G401.6 (cell line): Measurements from ENCODE around the gene ITPKB.
"Not testable (repeated sequence)": the region's sequence is repeated elsewhere in the genome, so short reads cannot be mapped to it uniquely, and the experiment has no call there.

ENCODE experiments used
- FAIRE-seq: peaks from 2 replicates; lab custom pipeline; 2012; peaks lifted over from hg19 to GRCh38; lab: Jason Lieb, UNC

Gene ITPKB

GRCh38 chr1:226622012-226622411, 117.1 kb downstream of the ITPKB start:
- no peak for FAIRE-seq

- FAIRE-seq, result no peak
These were observed 120.1 kb downstream of the ITPKB start for GRCh38 chr1:226619031-226619430.

- no peak for FAIRE-seq
These were observed 120.7 kb downstream of the ITPKB start for GRCh38 chr1:226618380-226618779.

GRCh38 chr1:226617719-226618118, 121.4 kb downstream of the ITPKB start:
- FAIRE-seq, result not testable (repeated sequence)

GRCh38 chr1:226617109-226617508, 122.0 kb downstream of the ITPKB start:
- no peak for FAIRE-seq

GRCh38 chr1:226616636-226617035, 122.4 kb downstream of the ITPKB start:
- no peak for FAIRE-seq

GRCh38 chr1:226615876-226616275, 123.2 kb downstream of the ITPKB start:
- no peak for FAIRE-seq

- FAIRE-seq, result not testable (repeated sequence)
These were observed 127.1 kb downstream of the ITPKB start for GRCh38 chr1:226611980-226612379.

GRCh38 chr1:226611301-226611700, 127.8 kb downstream of the ITPKB start:
- no peak for FAIRE-seq

GRCh38 chr1:226610671-226611070, 128.4 kb downstream of the ITPKB start:
- no peak for FAIRE-seq

GRCh38 chr1:226609836-226610455, 129.1 kb downstream of the ITPKB start:
- FAIRE-seq, result no peak

- FAIRE-seq, result peak; percentile 39
These were observed 130.2 kb downstream of the ITPKB start for GRCh38 chr1:226608699-226609505.

GRCh38 chr1:226607821-226608220, 131.3 kb downstream of the ITPKB start:
- no peak for FAIRE-seq

- FAIRE-seq, result no peak
These were observed 131.8 kb downstream of the ITPKB start for GRCh38 chr1:226607268-226607660.

GRCh38 chr1:226606311-226607267, 132.5 kb downstream of the ITPKB start:
- no peak for FAIRE-seq

- no peak for FAIRE-seq
These were observed 133.6 kb downstream of the ITPKB start for GRCh38 chr1:226605318-226605950.

GRCh38 chr1:226604560-226605317, 134.3 kb downstream of the ITPKB start:
- FAIRE-seq, result no peak

- FAIRE-seq, result no peak
These were observed 135.1 kb downstream of the ITPKB start for GRCh38 chr1:226603858-226604559.

- FAIRE-seq, result no peak
These were observed 135.8 kb downstream of the ITPKB start for GRCh38 chr1:226603022-226603857.
